HG03565 (cell line): ENCODE results near the gene GEMIN5.

ENCODE experiments used
- ATAC-seq: cut with Tn5 transposase; IDR thresholded peaks from one replicate; pipeline ENCODE4 v1.9.1; 2021; ENCODE audit warnings: mild to moderate bottlenecking, moderate library complexity; ENCODE audit not compliant: unreplicated experiment

The GEMIN5 gene

GRCh38 chr5:154895606-154896561, 42.1 kb downstream of the GEMIN5 start:
- no peak for ATAC-seq

- ATAC-seq = no peak
These were observed 44.6 kb downstream of the GEMIN5 start for GRCh38 chr5:154893381-154893780.

- no peak for ATAC-seq
These were observed 45.6 kb downstream of the GEMIN5 start for GRCh38 chr5:154892369-154892771.

GRCh38 chr5:154885439-154885838, 52.6 kb downstream of the GEMIN5 start:
- ATAC-seq = no peak

GRCh38 chr5:154884424-154884823, 53.6 kb downstream of the GEMIN5 start:
- no peak for ATAC-seq

GRCh38 chr5:154881986-154882385, 56.0 kb downstream of the GEMIN5 start:
- no peak for ATAC-seq

GRCh38 chr5:154878642-154879335, 59.2 kb downstream of the GEMIN5 start:
- ATAC-seq = no peak

GRCh38 chr5:154873791-154874331, 64.2 kb downstream of the GEMIN5 start:
- no peak for ATAC-seq

GRCh38 chr5:154871734-154872133, 66.3 kb downstream of the GEMIN5 start:
- no peak for ATAC-seq

- ATAC-seq = no peak
These were observed 69.3 kb downstream of the GEMIN5 start for GRCh38 chr5:154868702-154869101.

GRCh38 chr5:154866841-154867240, 71.2 kb downstream of the GEMIN5 start:
- no peak for ATAC-seq

- ATAC-seq = no peak
These were observed 72.4 kb downstream of the GEMIN5 start for GRCh38 chr5:154865466-154866184.

- ATAC-seq = no peak
These were observed 74.5 kb downstream of the GEMIN5 start for GRCh38 chr5:154863291-154864080.

GRCh38 chr5:154862766-154863165, 75.2 kb downstream of the GEMIN5 start:
- ATAC-seq = no peak

- no peak for ATAC-seq
These were observed 76.1 kb downstream of the GEMIN5 start for GRCh38 chr5:154861946-154862345.

GRCh38 chr5:154860765-154861164, 77.2 kb downstream of the GEMIN5 start:
- ATAC-seq = no peak

GRCh38 chr5:154860123-154860522, 77.9 kb downstream of the GEMIN5 start:
- ATAC-seq = no peak

- ATAC-seq = peak; percentile 20
These were observed 78.8 kb downstream of the GEMIN5 start for GRCh38 chr5:154858972-154859871.

GRCh38 chr5:154858297-154858971, 79.6 kb downstream of the GEMIN5 start, which contains the start of gene CNOT8:
CNOT8 (plus strand) TSS chr5:154858627; CDS start chr5:154863279, 4,652 bp downstream.
- ATAC-seq = peak; percentile 72
